ENCODE data around the gene VPS37C.

GRCh38 chr11:61106894-61107470 lies 54.2 kb downstream of the VPS37C start:
- TF ChIP-seq EZH2phosphoT487 (IDR thresholded peaks at IDR 0.05; ENCODE audit: borderline replicate concordance, low read depth) (no peak), USF2 (IDR thresholded peaks at IDR 0.05; ENCODE audit: borderline replicate concordance, low read depth, low read length) (no peak), POLR2AphosphoS5 (IDR thresholded peaks at IDR 0.05; ENCODE audit: low read depth, low read length) (no peak), CTCF (IDR thresholded peaks at IDR 0.05) (no peak), JUND (IDR thresholded peaks at IDR 0.05) (no peak), YY1 (IDR thresholded peaks at IDR 0.05; ENCODE audit: low read depth) (no peak), TEAD4 (IDR thresholded peaks at IDR 0.05; ENCODE audit: borderline replicate concordance, insufficient read depth) (no peak), RAD21 (IDR thresholded peaks at IDR 0.05; ENCODE audit: low read length) (no peak), REST (IDR thresholded peaks at IDR 0.05; ENCODE audit: low read depth, low read length) (no peak), IRF3 (IDR thresholded peaks at IDR 0.05; ENCODE audit: low read depth, low read length) (no peak), MXI1 (IDR thresholded peaks at IDR 0.05; ENCODE audit: low read depth, low read length) (no peak), NRF1 (IDR thresholded peaks at IDR 0.05; ENCODE audit: low read depth, low read length) (no peak)
